Measurements from ENCODE around the gene AKR7A2.

AKR7A2 gene

GRCh38 chr1:19352839-19353238 is 40.9 kb upstream of the AKR7A2 start:
- no peak for TF ChIP-seq REST (IDR thresholded peaks at IDR 0.05; ENCODE audit: insufficient read depth in 1 of 2, low read depth in 2 of 2, low read length in 2 of 2)
- TF ChIP-seq TAF1 (IDR thresholded peaks at IDR 0.05; ENCODE audit: borderline replicate concordance, insufficient read depth, low read length) = no peak
- TF ChIP-seq SIN3A (IDR thresholded peaks at IDR 0.05; ENCODE audit: borderline replicate concordance, insufficient read depth, low read length) = no peak
- no peak for TF ChIP-seq FOXP2 (optimal IDR thresholded peaks at IDR 0.05; ENCODE audit: borderline replicate concordance, extremely low read depth, extremely low read length, insufficient read depth)
- TF ChIP-seq POLR2AphosphoS5 (IDR thresholded peaks at IDR 0.05; ENCODE audit: low read depth, low read length) = no peak

- TF ChIP-seq REST (IDR thresholded peaks at IDR 0.05; ENCODE audit: insufficient read depth in 1 of 2, low read depth in 2 of 2, low read length in 2 of 2) = no peak
- no peak for TF ChIP-seq POLR2AphosphoS5 (IDR thresholded peaks at IDR 0.05; ENCODE audit: low read depth, low read length)
- TF ChIP-seq SIN3A (IDR thresholded peaks at IDR 0.05; ENCODE audit: borderline replicate concordance, insufficient read depth, low read length) = no peak
- no peak for TF ChIP-seq FOXP2 (optimal IDR thresholded peaks at IDR 0.05; ENCODE audit: borderline replicate concordance, extremely low read depth, extremely low read length, insufficient read depth)
- TF ChIP-seq TAF1 (IDR thresholded peaks at IDR 0.05; ENCODE audit: borderline replicate concordance, insufficient read depth, low read length) = no peak
These were observed 39.9 kb upstream of the AKR7A2 start for GRCh38 chr1:19351873-19352272.

GRCh38 chr1:19350566-19350965 is 38.6 kb upstream of the AKR7A2 start:
- TF ChIP-seq POLR2AphosphoS5 (IDR thresholded peaks at IDR 0.05; ENCODE audit: low read depth, low read length) = no peak
- TF ChIP-seq SIN3A (IDR thresholded peaks at IDR 0.05; ENCODE audit: borderline replicate concordance, insufficient read depth, low read length) = no peak
- no peak for TF ChIP-seq REST (IDR thresholded peaks at IDR 0.05; ENCODE audit: insufficient read depth in 1 of 2, low read depth in 2 of 2, low read length in 2 of 2)
- no peak for TF ChIP-seq FOXP2 (optimal IDR thresholded peaks at IDR 0.05; ENCODE audit: borderline replicate concordance, extremely low read depth, extremely low read length, insufficient read depth)
- TF ChIP-seq TAF1 (IDR thresholded peaks at IDR 0.05; ENCODE audit: borderline replicate concordance, insufficient read depth, low read length) = no peak

- no peak for TF ChIP-seq POLR2AphosphoS5 (IDR thresholded peaks at IDR 0.05; ENCODE audit: low read depth, low read length)
- no peak for TF ChIP-seq SIN3A (IDR thresholded peaks at IDR 0.05; ENCODE audit: borderline replicate concordance, insufficient read depth, low read length)
- TF ChIP-seq FOXP2 (optimal IDR thresholded peaks at IDR 0.05; ENCODE audit: borderline replicate concordance, extremely low read depth, extremely low read length, insufficient read depth) = no peak
These were observed 38.1 kb upstream of the AKR7A2 start for GRCh38 chr1:19349999-19350398.

GRCh38 chr1:19348441-19349198 is 36.7 kb upstream of the AKR7A2 start:
- TF ChIP-seq SIN3A (IDR thresholded peaks at IDR 0.05; ENCODE audit: borderline replicate concordance, insufficient read depth, low read length) (no peak), TAF1 (IDR thresholded peaks at IDR 0.05; ENCODE audit: borderline replicate concordance, insufficient read depth, low read length) (no peak), POLR2AphosphoS5 (IDR thresholded peaks at IDR 0.05; ENCODE audit: low read depth, low read length) (no peak), FOXP2 (optimal IDR thresholded peaks at IDR 0.05; ENCODE audit: borderline replicate concordance, extremely low read depth, extremely low read length, insufficient read depth) (no peak), REST (IDR thresholded peaks at IDR 0.05; ENCODE audit: insufficient read depth in 1 of 2, low read depth in 2 of 2, low read length in 2 of 2) (no peak)
